IPS DF 4.7 (cell line): Measurements from ENCODE around the gene AGPAT3.

Experiments used
- DNase-seq: peaks from one replicate; pipeline ENCODE4 v3.0.0-alpha.2; 2013; ENCODE audit warnings: low spot score; ENCODE audit errors: extremely low read depth

Gene AGPAT3

DNA sequence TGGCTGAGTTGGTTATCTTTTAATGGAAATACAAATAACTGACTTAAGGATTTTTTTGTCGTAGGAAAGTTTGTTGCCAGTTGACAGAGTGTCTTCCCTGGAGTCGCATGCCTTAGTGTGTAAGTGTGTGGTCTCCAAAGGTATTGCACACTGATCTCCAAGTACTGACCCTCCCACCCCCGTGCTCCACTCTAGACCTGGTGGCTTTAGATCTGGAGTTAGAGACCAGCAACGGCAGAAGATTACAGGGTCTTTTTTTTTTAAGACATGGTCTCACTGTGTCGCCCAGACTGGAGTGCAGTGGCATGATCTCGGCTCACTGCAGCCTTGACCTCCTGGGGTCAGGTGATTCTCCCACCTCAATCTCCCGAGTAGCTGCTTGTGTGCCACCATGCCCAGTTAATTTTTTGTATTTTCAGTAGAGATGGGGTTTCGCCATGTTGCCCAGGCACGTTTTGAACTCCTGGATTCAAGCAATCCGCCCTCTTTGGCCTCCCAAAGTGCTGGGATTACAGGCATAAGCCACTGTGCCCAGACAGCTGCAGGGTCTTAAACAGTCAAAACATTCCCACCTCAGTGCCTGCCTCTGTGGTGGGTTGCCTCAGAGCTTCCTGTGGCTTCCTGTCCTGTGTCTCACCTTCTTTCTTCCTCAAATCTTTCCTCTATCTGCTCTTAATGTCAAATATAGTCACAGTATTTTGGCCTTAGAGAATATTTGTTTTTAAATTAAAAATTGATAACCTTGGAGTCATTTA is 154.0 kb downstream of the AGPAT3 start:
- DNase-seq: no peak

DNA sequence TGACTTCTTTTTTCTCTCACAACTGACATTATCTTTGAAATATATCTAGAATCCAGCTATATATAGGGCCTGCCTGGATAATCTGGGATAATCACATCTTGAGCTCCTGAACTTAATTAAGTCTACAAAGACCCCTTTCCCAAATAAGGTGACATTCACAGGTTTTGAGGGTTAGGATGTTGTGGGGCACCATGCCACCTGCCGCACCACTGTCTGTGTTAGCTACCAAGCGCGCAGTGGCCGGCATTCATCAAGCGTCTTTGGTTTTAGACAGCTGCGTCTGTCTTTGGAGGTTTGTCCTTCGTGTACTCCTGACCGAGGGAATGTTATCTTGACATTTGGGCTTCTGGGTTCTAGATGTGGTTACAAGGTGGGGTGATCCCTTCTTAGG is 154.5 kb downstream of the AGPAT3 start:
- DNase-seq: no peak

DNA sequence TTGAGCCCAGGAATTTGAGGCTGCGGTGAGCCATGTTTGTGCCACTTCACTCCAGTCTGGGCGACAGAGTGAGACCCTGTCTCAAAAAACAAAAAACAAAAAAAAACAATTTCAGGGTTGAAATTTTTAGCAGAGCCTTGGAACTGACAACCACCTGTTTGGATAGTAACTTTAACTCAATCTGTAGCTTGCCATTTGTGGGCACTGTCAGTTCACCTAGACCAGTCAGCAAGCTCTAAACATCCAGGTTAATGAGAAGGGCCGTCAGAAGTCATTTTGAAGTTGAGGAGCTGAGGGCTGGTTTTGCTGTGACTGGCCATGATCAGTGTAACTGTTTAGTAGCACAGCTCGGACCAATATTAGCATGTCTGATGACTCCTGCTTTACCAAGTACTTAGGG is 155.5 kb downstream of the AGPAT3 start:
- no peak for DNase-seq

DNA sequence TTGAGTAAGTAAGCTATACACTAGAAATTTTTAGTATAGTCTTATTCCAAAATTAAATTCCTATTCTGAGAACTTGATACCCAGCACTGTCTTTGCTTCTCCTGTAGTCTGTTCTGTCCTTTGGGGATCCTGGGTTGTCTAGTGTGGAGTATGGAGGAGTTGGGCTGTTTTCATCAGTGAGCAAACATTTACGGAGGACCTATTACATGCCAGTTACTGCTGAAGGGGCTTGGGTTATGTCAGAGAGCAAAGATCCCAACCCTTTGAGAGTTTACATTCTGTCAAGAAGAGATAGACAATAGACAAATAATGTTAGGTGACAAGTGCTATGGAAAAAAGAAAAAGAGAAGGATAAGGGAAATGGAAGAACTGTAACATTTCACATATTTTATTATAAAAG is 156.0 kb downstream of the AGPAT3 start:
- DNase-seq: no peak

DNA sequence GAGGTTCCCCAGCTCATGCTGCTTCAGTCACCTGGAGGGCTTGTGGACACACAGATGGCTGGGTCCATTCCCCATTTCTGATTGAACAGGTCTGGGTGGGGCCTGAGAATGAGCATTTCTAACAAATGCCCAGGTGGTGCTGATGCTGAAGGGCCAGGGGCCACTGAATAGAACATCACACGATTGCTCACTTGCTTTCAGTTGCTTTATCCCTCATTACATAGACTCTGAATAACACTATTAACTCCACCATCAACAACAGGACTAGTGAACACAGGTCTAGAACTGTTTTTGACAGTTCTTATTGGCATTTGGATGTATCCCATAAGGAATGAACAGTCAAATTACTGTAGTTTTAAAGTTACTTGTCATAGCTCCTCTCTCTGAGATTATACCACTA is 159.2 kb downstream of the AGPAT3 start:
- DNase-seq: no peak

DNA sequence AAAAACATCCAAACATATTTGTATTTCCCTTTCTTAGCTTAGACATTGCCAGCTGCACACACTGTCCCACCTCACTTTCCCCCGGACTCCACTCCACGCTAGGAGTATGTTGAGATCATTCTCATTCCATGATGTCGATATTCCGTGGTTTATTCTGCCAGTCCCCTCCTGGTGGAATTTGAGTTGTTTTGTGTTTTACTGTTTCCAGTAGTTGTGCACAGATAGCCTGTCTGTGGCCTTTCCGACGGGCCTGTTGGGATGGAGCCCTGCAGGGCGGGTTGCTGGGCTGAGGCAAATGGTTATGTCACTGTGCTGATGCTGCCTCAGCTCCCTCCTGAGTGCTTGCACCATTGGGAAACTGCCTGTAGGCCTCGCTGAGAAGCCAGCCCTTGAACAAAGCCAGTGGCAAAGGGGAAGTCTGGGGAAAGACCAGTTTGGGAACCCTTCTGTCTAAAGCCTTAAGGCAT is 159.9 kb downstream of the AGPAT3 start:
- no peak for DNase-seq

DNA sequence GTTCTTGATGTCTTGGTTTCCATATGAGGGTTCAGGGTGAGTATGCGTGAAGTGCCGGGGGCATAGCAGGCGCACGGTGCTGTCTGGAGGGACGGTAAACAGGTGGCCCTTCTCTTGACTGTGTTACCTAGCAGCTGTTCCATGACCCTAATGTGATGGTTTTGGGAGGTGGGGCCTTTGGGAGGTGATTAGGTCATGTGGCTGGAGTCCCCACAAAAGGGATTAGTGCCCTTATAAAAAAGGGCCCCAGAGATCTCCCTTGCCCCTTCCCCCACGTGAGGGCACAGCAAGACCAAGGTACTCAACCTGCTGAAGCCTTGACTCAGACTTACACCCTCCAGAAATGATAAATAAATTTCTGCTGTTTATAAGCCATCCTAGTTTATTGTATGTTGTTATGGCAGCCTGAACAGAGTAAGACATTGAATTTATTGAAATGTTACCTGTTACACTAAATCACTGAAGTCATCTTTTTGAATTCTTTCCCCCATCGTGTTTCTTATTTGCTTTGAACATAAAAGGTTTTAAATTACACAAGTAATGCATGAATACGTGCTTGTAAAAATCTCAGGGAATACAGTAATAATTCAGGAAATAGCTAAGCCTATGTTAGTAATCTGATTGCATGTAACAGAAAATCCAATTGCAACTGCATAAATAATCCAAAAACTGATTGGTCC is 162.7 kb downstream of the AGPAT3 start:
- DNase-seq: no peak

DNA sequence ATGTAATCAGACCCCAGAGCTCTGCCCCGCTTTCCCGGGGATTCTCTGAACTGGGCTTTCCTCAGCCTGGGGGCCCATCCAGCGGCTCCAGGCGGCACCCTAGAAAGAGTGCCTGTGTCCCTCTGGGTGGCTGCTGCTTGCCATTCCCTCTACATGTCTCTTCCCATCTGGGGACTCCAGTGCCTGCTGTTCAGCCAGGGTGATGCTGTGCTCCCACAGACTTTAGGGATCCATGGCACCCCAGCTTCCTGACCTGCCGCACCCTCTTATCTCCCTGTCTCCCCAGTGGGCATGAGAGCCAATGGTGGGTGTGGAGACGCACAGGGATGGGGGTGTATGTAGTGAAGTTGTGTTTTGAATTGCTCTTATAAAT is 163.2 kb downstream of the AGPAT3 start:
- no peak for DNase-seq

DNA sequence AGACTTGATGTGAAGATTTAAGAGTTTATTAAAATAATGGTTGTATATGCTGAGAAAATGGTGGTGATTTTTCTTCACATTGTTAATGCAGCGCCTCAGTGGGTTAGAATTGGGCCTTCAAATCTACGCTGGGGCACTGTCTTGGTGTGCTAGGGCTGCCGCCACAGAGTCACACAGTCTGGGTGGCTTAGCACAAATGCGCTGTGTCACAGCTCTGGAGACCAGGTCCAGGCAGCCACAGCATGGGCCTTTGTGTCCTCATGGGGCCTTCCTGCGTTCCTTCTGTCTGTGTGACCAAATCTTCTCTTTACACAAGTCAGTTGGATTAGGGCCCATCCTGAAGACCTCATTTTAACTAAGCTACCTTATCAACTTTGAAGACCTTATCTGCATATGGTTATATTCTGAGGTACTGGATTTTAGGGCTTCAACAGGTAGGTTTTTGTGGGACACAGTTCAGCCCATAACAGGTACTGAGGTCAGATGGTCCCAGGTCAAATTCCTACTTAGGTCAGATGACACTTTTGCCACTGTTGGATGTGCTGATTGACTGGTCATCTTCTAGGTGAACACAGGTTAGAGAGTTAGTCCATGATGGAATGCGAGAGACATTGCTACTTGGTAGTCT is 164.6 kb downstream of the AGPAT3 start:
- no peak for DNase-seq

DNA sequence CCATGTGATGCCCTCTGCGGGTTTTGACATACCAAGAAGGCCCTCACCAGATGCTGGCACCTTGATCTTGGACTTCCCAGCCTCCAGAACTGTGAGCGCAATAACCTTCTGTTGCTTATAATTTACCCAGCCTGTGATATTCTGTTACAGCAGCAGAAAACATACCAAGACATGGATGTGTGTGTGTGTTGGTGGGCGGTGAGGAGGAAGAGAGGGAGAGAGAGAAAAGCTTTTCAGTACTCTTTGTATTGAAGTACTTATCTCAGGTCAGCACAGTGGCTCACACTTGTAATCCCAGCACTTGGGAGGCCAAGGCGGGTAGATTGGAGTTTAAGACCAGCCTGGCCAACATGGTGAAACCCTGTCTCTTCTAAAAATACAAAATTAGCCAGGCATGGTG is 170.2 kb downstream of the AGPAT3 start:
- DNase-seq: no peak
